Mononuclear cell (primary cell): ENCODE data around the gene SOX14. TPM values are rescaled to one million over a fixed set of nuclear protein-coding genes. Genes with fewer than 3 reads are reported as not detected.

Source experiments
- H3K27me3 ChIP-seq: 2 replicates; pipeline ENCODE4 v1.6.0; 2011; ENCODE audit warnings: low read length, control low read depth; ENCODE audit not compliant: insufficient read depth
- H3K4me1 ChIP-seq: 2 replicates; pipeline ENCODE4 v1.5.1; 2011; ENCODE audit warnings: mild to moderate bottlenecking, low read length, control low read depth; ENCODE audit not compliant: insufficient read depth
- H3K4me3 ChIP-seq: 2 replicates; pipeline ENCODE4 v1.5.1; 2011; ENCODE audit warnings: mild to moderate bottlenecking, low read length, moderate library complexity
- H3K9me3 ChIP-seq: 2 replicates; pipeline ENCODE4 v1.5.1; 2011; ENCODE audit warnings: low read depth, mild to moderate bottlenecking, control low read depth, low read length
- total RNA-seq: library from RNA; depleted of rRNA; stranded (reverse); fragments of >200 nt; gene quantifications from one replicate; pipeline ENCODE4 v1.2.3, GENCODE V29; 2012

The SOX14 gene
- total RNA-seq, 1 donor: not detected

DNA sequence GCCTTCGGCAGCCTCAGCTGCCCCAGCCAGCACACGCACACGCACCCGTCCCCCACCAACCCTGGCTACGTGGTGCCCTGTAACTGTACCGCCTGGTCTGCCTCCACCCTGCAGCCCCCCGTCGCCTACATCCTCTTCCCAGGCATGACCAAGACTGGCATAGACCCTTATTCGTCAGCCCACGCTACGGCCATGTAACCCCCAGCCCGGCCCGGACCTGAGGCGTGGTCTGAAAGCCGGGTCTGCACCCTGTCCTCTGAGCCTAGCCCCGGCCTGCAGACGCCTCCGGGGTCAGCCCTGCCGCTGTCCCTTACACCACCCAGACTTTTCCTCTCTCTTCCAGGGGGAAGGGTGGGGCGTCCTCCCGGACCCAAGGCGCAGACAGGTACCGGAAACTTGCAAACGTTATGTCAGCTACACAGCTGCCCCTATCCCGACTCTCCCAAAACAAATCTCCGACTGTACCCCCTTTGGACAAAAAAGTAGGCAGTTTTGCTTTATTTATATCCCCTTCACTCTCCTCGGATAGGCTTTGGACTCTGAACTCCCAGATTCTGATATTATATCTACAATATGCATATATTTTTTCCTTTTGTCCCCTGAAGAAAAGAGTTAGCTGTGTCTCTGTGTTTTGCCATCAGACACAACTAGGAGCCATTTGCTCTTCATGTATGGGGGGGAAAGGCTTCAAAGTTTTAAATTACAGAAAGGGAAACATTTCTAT lies 1.4 kb downstream of the SOX14 start:
- Histone ChIP-seq H3K4me1 (no peaks in the 10 kb centered on the region), H3K4me3 (no peak overlapping the region), H3K9me3 (no peaks in the 10 kb centered on the region), H3K27me3 (peaks cover 99% of the 10 kb centered on the region)

DNA sequence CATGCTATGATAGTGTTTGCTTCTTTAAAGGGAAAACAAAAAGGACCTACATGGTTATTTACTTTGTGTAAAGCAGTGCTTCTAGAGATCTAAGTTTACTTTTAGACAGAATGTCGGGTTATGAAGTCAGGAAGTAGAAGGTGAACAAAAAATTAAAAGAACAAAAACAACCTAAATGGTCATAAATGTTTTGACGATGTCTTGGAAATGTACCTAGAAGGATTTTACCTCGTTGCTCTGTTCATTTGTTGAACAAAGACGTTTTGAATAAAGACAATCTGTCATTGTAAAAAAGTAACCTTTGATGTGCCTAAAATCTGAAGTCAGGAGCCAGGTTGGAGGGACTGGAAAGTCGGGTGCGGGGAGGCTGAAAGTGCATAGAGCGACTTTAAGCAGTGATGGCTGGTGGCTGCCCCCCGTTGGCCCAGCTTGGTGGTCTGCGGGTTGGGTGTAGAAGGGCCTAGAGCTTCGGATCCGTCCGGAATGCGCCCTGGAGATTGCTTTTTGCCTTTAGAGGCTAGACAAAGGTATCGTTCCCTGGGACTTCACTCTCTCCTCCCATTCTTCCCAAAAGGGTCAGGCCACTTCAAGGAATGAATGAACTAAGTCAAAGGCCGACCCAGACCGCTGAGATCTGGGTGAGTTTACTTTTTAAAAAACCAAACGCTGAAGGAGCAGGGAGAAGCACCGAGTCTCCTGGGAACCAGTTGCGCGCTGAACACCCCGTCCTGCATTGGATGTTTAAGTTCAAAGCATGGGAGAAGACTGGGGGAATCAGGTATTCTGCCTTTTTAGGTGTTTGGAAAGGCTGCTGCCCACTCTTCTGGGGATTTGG lies 2.1 kb downstream of the SOX14 start:
- Histone ChIP-seq H3K27me3 (peaks cover 99% of the 10 kb centered on the region), H3K4me3 (no peak overlapping the region), H3K9me3 (no peaks in the 10 kb centered on the region), H3K4me1 (no peaks in the 10 kb centered on the region)

DNA sequence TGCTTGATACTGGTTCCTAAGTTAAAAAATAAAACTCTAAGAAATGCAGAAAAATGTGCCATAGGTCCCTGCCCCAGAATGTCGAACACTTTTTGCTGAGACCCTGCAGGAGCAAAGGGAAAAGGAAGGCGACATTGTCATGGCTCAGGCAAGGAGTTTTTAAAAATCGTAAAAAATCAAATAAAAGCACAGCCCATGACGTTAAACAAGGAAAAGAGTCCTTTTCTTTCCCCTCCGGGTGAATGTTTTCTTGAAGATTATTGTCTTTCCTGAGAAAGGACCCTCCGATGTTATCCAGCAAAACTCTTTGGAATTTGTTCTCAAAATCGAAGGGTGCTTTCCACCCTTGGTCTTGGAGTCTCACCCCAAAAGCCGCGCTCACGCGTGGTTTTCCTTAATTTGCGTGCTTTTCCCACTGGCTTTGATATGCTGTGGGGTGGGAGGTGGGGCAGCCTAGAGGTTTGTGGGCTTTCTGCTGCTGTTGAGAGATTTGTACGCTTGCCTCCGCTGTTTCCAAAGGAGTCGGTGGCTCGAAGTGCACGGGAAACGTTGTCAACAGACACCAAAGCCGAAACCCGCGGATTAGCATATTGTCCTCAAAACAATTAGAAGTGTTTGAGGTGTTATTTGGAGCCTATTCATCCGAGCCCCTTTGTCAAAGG lies 2.9 kb downstream of the SOX14 start:
- H3K27me3 ChIP-seq: peaks cover 99% of the 10 kb centered on the region
- H3K4me3 ChIP-seq: no peak overlapping the region
- peaks cover 5% of the 10 kb centered on the region for H3K4me1 ChIP-seq
- H3K9me3 ChIP-seq: no peaks in the 10 kb centered on the region

DNA sequence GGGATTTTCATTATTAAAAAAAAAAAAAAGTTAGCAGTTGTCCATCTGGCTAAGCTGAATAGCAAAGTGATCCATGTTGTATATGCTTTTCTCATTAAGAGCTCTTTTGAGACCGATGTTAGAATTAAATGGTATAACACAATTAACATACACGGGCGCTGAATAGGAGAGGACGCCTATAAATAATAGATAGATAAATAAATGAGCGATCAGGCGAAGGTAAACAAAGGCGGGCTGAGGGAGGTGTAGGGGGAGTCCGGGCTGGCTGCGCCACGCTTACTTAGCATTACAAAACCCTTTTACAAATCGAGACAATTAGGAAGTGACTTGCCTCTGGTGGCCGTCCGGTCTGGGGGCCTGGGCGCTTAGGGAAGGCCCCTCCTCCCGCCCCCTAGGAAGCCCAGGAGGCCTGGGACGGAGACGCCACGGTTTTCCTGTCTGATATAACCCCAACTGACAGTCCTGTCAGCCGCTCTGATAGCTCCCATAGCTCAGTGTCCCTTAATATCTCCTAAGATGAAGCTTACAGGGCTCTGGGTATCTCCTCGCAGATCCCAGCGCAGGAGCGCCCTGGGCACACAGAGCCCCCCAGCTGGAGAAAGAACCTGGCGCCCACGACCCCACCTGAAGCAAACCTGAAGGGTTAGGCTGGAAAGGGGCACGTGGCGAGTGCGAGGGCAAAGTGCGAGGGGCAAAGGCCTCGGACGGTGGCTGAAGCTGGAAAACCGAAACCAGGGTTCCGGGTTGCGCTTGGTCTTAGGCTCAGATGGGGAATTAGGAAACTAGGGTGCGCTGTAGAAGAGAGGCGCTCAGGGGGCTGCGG lies 3.6 kb downstream of the SOX14 start:
- Histone ChIP-seq H3K4me3 (no peak overlapping the region), H3K9me3 (no peaks in the 10 kb centered on the region), H3K4me1 (peaks cover 5% of the 10 kb centered on the region), H3K27me3 (peaks cover 99% of the 10 kb centered on the region)

DNA sequence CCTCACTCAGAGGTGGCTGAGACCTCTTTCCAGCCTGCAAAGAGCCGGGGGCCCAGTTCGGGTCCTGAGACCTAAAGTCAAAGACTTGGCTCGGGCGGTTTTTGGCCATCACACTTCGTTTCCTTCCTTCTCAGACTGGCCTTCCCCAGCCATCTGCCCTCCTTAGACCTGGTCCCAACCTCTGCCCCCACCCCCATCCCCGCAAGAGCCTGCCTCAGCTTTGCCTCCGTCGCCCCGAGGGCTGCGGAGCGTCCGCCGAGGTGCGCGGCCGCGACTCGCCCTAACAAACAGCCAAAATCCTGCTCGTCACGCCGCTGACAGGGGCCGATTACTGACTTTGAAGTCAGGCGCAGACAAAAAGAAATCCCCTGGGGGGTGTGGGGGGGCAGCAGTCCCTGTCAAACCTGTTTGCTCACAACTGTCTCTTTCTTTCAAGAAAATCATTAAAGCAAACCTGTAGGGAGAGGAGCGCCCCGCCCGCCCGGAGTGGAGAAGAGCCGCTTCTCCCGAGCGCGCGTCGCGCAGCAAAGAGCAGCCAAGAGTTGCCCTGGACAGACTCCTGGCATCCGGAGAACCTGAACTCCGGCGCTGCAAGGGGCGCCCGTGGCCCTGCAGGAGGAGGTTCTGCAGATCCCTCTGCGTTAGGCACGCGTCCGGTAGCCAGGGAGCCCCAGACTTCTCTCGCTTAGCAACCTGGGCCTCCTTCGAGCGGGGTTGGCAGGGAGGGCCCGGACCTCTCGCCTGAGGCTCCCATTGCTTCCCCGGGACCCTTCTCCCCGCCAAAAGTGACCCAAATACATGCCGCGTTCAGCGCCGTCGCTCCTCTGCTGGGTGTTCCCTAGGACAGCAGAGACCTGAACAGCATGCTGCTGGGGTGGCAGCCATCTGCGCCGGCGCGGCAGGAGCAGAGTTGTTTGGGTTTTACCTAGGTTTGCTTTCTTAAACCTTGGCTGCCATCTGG lies 4.5 kb downstream of the SOX14 start:
- Histone ChIP-seq H3K4me1 (peaks cover 5% of the 10 kb centered on the region), H3K27me3 (peaks cover 99% of the 10 kb centered on the region), H3K9me3 (no peaks in the 10 kb centered on the region), H3K4me3 (no peak overlapping the region)

DNA sequence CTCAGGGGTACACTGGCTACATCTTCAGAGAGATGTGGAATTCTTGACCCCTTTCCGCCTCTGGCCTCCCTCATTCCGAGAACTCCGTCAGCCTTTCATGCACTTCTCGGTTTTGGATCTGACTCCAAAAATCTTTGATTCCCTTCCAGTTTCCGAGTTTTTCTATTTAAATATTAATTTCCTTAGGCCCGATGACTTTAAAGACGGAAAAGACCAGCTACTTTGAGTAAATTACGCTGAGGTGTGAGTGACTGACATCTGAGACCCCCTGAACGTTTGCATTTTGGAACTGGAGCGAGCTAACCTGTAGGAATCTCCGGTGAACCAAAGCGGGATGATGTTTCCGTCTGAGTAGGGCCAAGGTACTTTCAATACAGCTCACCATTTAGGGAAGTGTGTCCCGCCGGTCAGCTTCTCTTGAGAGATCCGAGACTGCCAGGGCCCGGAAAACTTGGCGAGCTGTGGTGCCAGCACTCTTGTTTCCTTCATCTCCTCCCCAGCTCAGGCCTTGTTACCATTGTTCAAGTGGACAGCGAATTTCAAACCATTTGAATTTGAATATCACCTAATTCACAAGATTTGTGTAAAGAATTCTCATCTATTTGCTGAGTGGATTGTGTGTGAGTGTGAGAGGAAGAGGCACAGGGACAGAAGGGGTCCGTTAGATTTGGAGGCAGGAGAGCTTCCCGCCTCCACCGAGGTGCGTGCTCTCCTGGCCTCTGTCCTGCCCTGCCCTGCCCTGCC lies 5.4 kb downstream of the SOX14 start:
- Histone ChIP-seq H3K9me3 (no peaks in the 10 kb centered on the region), H3K4me3 (no peak overlapping the region), H3K27me3 (peaks cover 100% of the 10 kb centered on the region), H3K4me1 (peaks cover 5% of the 10 kb centered on the region)

DNA sequence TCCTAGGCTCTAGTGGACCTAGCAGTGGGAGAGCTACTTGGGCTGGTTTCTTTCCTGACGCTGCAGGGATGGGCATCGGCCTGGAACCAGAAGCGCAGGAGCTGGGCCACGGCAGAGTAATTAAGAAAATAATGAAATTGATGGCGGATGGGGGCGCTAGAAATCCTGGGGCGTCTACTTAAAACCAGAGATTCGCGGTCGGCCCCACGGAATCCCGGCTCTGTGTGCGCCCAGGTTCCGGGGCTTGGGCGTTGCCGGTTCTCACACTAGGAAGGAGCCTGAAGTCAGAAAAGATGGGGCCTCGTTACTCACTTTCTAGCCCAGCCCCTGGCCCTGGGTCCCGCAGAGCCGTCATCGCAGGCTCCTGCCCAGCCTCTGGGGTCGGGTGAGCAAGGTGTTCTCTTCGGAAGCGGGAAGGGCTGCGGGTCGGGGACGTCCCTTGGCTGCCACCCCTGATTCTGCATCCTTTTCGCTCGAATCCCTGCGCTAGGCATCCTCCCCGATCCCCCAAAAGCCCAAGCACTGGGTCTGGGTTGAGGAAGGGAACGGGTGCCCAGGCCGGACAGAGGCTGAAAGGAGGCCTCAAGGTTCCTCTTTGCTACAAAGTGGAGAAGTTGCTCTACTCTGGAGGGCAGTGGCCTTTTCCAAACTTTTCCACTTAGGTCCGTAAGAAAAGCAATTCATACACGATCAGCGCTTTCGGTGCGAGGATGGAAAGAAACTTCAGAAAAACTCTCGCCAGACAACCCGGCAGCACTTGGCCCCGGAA lies 6.1 kb downstream of the SOX14 start:
- peaks cover 5% of the 10 kb centered on the region for H3K4me1 ChIP-seq
- no peak overlapping the region for H3K4me3 ChIP-seq
- no peaks in the 10 kb centered on the region for H3K9me3 ChIP-seq
- peaks cover 100% of the 10 kb centered on the region for H3K27me3 ChIP-seq

DNA sequence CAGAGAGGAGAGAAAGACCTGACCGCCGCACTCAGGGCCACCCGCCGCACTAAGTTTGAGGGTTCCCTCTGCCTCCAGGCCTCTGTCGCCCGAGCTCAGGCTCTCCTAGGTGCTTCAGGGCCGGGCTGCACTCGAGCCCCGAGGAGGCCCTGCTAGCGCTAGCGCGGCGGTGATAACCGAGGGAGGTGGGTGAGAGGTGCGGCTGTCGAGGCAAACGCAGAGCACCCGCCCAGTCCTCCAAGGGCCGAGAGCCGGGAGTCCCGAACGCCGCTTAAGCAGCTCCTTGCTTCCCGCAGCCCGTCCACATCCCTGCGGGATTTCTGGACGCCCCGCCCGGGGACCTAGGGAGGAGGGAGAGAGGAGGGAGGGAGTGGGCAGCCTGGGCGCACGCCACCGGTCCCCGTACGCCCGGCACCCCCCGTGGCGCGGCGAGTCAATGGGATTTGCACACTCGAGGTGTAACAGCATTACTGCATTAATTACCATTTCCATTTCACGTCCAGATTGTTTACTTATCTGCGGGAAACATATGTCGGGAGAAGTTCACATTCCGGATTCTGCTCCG lies 6.8 kb downstream of the SOX14 start:
- Histone ChIP-seq H3K27me3 (peaks cover 93% of the 10 kb centered on the region), H3K9me3 (no peaks in the 10 kb centered on the region), H3K4me1 (peaks cover 5% of the 10 kb centered on the region), H3K4me3 (no peak overlapping the region)

DNA sequence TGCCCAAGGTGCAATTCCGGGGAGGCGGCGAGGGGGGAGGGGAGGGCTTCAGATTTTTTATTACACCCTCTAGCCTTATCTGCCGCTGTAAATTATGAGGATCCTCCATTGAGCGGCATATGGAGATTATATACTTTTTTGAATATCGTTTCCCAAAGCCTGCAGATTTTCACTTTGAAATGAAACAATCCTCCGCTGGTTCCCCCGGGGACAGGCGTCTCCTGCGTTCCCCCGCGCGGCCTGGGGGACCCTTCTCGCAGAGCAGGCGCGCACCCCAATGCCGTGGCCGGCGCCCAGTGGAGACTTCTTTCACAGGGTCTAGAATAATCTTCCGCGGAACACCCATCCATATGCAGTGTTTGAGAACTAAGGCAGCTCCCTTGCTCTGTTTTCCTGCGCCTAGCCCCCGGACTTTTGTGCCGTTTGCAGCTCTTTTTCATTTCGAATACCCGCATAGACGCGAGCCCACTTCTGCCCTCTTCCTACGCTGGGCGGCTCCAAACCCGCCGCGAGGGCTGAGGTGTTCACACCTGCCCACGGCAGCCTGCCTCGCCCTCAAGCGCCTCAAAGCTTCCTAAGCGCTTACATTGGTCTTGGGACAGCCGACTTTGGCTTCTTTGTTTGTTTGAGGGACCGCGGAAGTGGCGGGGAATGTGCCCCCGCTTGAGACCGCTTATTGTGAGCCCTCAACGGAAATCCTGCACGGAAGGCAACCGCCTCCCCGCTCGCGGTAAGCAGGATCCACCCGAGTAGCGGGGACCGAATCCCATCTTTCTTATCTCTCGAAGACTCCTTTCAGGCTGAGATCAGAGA lies 7.5 kb downstream of the SOX14 start:
- H3K9me3 ChIP-seq: no peaks in the 10 kb centered on the region
- H3K4me1 ChIP-seq: peaks cover 5% of the 10 kb centered on the region
- no peak overlapping the region for H3K4me3 ChIP-seq
- H3K27me3 ChIP-seq: peaks cover 89% of the 10 kb centered on the region

DNA sequence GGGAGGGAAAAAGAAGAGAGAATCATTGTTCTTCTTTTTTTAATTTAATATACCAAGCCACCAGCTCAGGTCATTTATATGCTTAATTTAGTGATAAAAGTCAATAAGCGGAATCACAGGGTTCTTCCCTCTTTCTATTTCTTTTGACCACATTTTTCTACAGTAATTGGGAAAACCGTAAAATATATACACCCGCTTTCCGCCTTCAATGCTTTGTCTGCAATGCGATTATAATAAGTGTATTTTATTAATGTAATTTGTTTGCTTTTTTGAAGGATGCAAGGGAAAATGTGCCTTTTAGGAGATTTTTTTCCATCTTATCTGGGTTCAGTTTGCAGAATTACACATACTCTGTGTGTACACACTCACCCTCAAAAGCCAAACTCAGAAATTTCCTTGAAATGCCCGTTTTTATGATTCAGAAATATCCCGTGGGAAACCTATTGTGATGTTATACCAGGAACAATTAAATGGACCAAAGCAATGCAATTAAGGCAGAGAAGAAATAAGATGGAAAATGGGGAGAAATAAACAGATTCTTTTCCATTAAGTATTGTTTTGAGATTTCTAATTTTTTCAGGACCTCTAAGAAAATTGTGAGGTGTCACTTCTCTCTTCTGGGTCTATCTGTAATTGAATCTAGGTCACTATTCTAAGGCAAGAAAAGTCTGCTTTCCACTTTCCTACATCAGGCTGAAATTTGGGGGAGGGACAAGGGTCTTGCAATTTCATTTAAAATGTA lies 8.3 kb downstream of the SOX14 start:
- H3K4me1 ChIP-seq: peaks cover 5% of the 10 kb centered on the region
- H3K4me3 ChIP-seq: no peak overlapping the region
- H3K9me3 ChIP-seq: no peaks in the 10 kb centered on the region
- H3K27me3 ChIP-seq: peaks cover 82% of the 10 kb centered on the region

DNA sequence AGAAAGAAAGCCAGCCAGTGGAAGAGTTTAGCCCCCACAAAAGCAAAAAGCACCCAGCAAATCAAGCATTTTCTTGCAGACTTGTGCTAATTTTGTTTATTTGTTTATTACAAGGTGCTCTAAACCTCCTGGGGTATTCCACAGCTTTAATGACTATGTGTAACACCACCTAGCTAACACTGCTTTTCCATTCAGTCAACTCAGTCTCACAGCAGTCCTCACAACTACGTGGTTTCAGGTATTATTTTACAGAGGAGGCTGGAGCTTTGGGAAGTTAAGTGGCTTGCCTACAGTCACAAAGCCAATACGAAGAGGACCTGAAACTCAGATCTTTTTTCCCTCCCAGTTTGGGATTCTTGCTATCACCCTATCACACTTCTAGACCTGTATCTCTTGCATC lies 14.8 kb downstream of the SOX14 start:
- Histone ChIP-seq H3K4me3 (no peak overlapping the region), H3K27me3 (peaks cover 25% of the 10 kb centered on the region), H3K4me1 (no peaks in the 10 kb centered on the region), H3K9me3 (no peaks in the 10 kb centered on the region)
